Coronary artery (tissue), 2 donors: ENCODE measurements around the gene PDE2A.
"Not testable (repeated sequence)": the region's sequence is repeated elsewhere in the genome, so short reads cannot be mapped to it uniquely, and the experiment has no call there.

Source experiments
- DNase-seq: peaks from one replicate; pipeline ENCODE4 v3.0.0-alpha.2; 2017; ENCODE audit warnings: low spot score
- H3K27ac ChIP-seq, 2 donors: fragments of 200-600 bp; sonication (generic); one replicate each; pipeline ENCODE4 v1.5.1; 2016 to 2019
- H3K4me3 ChIP-seq: fragments of 200-600 bp; sonication (generic); 2 replicates; pipeline ENCODE4 v1.5.1; 2016; ENCODE audit warnings: mild to moderate bottlenecking, moderate library complexity
- CTCF ChIP-seq: fragments of 200-600 bp; sonication (generic); IDR thresholded peaks from one replicate; pipeline ENCODE4 v1.5.1; 2019; ENCODE audit warnings: antibody characterized with exemption

PDE2A gene

DNA sequence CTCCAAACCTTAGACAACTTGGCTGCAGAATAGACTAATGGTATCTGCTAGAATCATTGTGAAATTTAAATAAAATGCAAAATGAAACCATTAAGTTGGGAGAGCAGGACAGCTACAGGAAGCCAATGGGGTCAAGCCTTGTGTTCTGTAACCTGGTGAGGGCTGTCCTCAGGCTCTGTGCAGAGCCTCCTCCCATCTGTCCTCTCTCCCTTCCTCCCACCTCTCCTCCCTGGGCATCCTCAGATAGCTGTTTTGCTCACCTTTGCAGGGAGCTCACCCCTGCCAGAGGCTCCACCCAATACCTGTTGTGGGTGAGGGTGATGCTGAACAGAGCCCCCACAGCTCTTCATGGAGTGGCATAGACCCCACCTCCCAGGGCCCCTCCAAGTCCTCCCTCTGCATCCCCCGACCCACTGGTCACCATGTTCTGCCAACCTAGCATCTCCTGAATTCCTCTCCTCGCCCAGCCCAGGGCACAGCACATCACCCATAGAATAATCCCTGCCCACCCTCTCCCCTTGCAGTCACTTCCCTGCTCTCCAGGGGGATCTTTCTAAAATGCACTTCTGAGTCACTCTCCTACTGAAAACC lies 100.3 kb downstream of the PDE2A start:
- DNase-seq = peak; percentile 53
- no peak for TF ChIP-seq CTCF
- no peak overlapping the region for H3K4me3 ChIP-seq
- no peak overlapping the region for H3K27ac ChIP-seq

GRCh38 chr11:72573072-72573854 lies 101.0 kb downstream of the PDE2A start:
- no peak overlapping the region for H3K27ac ChIP-seq
- peak; percentile 67 for DNase-seq
- TF ChIP-seq CTCF = no peak
- H3K4me3 ChIP-seq = no peak overlapping the region

- not testable (repeated sequence) for DNase-seq, H3K4me3 ChIP-seq, H3K27ac ChIP-seq
Measured at GRCh38 chr11:72572540-72572939, 101.7 kb downstream of the PDE2A start.

DNA sequence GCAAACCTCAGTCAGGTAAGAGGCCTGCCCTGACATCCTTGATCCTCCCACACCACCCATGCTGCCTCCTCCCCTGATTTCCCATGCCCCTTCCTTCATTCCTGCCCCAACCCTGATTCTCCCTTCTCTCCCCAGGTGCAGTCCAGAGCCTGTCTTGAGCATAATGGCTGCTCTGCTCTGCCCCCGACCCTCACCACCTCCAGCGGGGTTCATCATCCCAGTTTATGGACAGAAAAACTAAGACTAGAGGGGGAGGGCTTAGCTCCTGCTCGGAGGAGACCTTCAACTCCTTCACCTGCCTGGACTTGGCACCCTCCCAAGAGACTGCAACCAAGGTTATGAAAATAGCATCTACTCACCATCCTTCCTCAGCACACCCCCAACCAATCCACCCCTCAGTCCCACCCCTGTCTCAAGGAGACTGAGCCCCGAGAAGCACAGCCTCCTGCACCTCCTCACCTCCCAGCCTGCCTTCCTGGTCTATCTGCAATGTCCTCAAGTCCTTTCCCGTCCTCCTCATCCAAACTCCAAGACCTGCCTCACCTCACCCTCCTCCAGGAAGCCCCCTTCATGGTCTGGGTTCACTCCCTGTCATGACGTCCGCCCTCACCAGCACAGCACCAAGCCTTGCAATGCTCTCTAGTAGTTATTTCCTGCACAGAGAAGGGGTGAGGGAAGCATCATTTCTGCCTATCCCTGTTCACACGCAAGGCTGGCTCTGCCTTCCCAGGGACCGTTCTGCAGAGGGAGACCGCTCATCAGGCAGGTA lies 103.1 kb downstream of the PDE2A start:
- TF ChIP-seq CTCF = no peak
- peak; percentile 66 for DNase-seq
- peak overlapping the region in 1 of 2 donors; percentile 42 for H3K27ac ChIP-seq

GRCh38 chr11:72569966-72570892 lies 104.0 kb downstream of the PDE2A start:
- H3K27ac ChIP-seq = peak overlapping the region in 1 of 2 donors; percentile 42
- H3K4me3 ChIP-seq = no peak overlapping the region
- no peak for TF ChIP-seq CTCF
- DNase-seq = no peak

More for the DNA sequence above, 103.1 kb downstream of the PDE2A start:
- H3K4me3 ChIP-seq = no peak overlapping the region

DNA sequence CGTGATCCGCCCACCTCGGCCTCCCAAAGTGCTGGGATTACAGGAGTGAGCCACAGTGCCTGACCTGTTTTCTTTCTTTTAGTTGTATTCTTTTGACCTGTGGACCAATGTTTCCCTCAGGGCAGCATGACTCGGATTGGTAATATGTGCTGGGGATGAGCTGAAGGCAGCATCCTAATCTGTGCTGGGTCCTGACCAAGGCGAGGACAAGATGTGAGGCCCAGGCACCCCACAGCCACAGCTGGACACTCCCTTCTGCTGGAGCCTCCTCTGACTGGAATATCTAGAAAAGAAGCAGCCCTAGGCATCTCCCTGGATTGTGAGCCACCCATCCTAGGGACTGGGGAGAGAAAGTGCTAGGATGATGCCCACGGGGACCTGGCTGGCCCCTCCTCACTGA lies 105.4 kb downstream of the PDE2A start:
- DNase-seq = peak; percentile 62
- Histone ChIP-seq H3K4me3 (no peak overlapping the region), H3K27ac (no peak overlapping the region)
- no peak for TF ChIP-seq CTCF
